ENCODE data around the gene TEX52.

DNA sequence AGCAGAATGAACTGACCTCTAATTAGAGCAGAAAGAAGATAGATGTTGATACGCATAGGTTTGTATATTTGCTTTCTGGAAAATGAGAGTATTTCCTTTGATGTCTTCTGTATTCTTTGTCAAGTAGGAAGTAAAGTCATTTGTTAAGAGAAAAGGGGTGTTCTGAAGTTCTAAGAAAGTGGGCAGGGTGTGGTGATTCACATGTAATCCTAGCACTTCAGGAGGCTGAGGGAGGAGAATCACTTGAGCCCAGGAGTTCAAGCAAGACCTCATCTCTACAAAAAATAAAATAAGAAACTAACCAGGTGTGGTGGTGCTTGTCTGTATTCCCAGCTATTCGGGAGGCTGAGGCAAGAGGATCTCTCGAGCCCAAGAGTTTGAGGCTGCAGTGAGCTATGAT is 23.0 kb upstream of the TEX52 start:
- TF ChIP-seq, protein P1, sequence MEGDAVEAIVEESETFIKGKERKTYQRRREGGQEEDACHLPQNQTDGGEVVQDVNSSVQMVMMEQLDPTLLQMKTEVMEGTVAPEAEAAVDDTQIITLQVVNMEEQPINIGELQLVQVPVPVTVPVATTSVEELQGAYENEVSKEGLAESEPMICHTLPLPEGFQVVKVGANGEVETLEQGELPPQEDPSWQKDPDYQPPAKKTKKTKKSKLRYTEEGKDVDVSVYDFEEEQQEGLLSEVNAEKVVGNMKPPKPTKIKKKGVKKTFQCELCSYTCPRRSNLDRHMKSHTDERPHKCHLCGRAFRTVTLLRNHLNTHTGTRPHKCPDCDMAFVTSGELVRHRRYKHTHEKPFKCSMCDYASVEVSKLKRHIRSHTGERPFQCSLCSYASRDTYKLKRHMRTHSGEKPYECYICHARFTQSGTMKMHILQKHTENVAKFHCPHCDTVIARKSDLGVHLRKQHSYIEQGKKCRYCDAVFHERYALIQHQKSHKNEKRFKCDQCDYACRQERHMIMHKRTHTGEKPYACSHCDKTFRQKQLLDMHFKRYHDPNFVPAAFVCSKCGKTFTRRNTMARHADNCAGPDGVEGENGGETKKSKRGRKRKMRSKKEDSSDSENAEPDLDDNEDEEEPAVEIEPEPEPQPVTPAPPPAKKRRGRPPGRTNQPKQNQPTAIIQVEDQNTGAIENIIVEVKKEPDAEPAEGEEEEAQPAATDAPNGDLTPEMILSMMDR (IDR thresholded peaks at IDR 0.05; ENCODE audit: low read depth, low read length, missing input control), result no peak
- no peak for TF ChIP-seq RAD21 (IDR thresholded peaks at IDR 0.05)
- no peak for TF ChIP-seq FOXA1 (IDR thresholded peaks at IDR 0.05)
- TF ChIP-seq, protein P2, sequence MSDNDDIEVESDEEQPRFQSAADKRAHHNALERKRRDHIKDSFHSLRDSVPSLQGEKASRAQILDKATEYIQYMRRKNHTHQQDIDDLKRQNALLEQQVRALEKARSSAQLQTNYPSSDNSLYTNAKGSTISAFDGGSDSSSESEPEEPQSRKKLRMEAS (IDR thresholded peaks at IDR 0.05), result no peak
- TF ChIP-seq JUND (IDR thresholded peaks at IDR 0.05), result no peak
- no peak for TF ChIP-seq SP1 (IDR thresholded peaks at IDR 0.05)
- TF ChIP-seq, protein P3, sequence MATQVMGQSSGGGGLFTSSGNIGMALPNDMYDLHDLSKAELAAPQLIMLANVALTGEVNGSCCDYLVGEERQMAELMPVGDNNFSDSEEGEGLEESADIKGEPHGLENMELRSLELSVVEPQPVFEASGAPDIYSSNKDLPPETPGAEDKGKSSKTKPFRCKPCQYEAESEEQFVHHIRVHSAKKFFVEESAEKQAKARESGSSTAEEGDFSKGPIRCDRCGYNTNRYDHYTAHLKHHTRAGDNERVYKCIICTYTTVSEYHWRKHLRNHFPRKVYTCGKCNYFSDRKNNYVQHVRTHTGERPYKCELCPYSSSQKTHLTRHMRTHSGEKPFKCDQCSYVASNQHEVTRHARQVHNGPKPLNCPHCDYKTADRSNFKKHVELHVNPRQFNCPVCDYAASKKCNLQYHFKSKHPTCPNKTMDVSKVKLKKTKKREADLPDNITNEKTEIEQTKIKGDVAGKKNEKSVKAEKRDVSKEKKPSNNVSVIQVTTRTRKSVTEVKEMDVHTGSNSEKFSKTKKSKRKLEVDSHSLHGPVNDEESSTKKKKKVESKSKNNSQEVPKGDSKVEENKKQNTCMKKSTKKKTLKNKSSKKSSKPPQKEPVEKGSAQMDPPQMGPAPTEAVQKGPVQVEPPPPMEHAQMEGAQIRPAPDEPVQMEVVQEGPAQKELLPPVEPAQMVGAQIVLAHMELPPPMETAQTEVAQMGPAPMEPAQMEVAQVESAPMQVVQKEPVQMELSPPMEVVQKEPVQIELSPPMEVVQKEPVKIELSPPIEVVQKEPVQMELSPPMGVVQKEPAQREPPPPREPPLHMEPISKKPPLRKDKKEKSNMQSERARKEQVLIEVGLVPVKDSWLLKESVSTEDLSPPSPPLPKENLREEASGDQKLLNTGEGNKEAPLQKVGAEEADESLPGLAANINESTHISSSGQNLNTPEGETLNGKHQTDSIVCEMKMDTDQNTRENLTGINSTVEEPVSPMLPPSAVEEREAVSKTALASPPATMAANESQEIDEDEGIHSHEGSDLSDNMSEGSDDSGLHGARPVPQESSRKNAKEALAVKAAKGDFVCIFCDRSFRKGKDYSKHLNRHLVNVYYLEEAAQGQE (IDR thresholded peaks at IDR 0.05), result no peak
- TF ChIP-seq FOXA2 (IDR thresholded peaks at IDR 0.05), result no peak

All from liver (tissue), 3 donors.